ENCODE measurements around the gene ADD1.

DNA sequence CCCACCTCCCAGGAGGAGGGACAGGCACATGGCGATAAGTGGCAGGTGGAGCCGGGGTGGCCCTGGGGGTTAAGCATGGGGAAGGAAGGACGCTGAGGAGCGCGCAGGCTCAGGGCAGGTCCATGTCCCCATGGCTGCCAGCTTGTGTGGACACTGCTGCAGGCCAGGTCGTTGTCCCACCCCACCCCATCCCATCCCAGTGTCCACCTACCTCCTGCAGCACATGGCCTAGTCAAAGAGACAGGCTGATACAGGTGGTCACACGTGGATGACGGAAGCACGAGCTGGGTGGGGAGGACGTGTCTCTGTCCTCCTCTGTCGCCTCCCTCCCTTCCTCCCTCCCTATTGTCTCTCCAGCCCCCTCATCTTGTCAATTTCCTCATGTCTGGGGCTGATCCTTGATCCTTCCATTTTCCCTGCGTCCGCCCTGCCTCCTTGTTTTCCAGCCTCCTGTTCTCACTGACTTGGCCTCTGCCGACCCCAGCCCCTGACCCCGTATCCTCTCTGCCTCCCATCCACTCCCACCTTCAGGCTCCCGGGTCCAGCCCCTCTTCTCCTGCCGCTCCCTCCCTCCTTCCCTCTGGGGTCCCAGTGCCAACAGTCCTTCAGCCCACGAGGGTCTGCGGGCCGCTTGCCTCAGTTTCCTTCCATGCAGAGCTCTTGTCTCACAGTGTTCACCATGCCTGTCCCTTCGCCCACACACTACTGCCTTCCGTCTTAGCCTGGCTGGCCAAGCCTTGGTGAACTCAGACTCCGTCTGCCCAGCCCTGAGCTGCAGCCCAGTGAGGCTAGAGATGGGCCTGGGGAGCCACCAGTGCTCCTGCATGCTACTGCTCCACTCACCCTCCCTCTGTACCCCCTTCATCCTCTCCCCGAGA lies 15.5 kb upstream of the ADD1 start:
- TF ChIP-seq SUZ12 (IDR thresholded peaks at IDR 0.05; ENCODE audit: extremely low read depth, insufficient read depth, insufficient read length), result no peak
- no peak for TF ChIP-seq YY1 (IDR thresholded peaks at IDR 0.05; ENCODE audit: insufficient read depth, insufficient read length)

Measured in NT2/D1 (cell line).